Measurements from ENCODE around the gene SORCS2.

SORCS2 gene

DNA sequence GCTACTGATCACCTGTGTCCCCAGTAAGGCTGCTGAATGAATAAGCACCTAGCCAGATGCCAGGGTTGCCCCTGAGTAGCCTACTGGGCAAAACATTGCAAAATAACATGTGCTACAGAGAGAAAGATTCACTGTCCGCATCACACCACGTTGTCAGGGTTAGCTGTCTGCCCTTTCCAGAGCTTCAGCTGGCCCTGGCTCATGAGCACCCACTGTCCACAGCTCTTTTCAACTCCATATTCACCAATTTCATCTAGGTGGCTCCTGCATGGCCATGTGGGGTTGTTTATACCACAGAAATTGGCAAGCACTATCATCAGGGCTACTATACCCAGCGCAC, 470.1 kb downstream of the SORCS2 start:
- DNase-seq, result no peak

DNA sequence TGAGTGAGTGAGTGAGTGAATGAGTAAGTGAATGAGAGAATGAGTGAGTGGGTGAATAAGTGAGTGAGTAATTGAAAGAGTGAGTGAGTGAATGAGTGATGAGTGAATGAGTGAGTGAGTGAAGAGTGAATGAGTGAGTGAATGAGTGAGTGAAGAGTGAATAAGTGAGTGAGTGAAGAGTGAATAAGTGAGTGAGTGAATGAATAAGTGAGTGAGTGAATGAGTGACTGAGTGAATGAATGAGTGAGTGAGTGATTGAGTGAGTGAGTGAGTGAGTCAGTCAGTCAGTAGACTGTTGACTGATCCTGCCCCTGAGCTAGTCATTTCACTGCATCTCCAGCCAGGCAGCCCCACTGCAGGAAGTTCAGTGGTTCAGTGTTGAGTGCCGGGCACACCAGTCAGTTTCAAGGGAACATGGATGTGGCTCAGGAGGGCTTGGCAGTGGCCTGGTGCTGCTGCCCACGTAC, 470.8 kb downstream of the SORCS2 start:
- no peak for DNase-seq

DNA sequence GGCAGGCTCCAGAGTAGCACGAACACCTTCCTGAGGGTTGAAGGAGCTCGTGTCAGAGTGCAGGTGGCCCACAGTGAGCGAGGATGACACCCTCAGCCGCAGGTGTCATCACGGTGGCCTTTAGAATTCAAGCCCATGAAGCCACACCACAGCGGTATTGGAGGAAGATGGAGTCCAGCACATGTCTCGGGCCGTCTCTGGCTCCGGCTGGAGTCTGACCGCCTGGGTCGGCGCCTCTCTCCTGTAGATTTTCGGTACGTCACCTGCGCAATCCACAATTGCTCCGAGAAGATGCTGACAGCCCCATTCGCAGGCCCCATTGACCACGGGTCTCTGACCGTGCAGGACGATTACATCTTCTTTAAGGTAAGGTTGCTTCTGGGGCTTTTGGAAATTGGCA, 471.8 kb downstream of the SORCS2 start:
- no peak for DNase-seq

DNA sequence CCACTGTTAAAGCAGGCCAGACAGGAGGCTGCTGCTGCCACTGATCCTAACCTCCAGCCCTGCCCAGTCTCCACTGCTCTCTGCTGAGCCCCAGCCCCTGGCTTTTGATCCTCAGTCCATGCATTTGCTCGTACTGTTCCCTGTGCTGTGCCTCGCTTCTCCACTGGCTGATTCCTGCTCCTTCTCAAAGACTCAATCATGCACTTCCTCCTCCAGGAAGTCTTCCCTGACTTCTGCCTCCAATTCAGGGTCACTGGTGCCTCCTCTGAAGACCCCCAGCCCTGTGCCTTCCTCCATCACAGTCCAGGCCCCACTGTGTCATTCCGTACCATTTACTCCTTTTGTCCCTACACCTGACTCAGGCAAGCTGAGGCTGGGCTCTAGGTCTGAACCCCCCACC, 473.0 kb downstream of the SORCS2 start:
- DNase-seq, result no peak

DNA sequence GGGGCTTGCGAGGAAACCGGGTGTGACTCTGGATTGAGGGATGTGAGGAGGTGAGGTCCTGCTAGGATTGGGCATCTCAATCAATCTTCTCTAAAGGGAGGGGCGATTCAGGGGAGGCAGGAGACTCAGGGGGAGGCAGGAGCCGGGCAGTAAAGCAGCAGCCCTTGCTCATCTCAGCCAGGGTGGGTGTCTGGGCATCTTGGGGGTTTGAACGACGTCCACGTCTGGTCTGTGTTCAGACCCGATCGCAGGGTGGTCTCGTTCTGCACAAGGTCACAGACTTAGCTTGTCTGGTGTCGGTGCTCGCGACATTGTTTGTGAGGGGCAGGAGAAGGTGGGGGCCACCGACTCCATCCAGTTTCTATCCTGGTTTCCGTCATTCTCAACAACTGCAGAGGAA, 473.7 kb downstream of the SORCS2 start:
- DNase-seq, result no peak

DNA sequence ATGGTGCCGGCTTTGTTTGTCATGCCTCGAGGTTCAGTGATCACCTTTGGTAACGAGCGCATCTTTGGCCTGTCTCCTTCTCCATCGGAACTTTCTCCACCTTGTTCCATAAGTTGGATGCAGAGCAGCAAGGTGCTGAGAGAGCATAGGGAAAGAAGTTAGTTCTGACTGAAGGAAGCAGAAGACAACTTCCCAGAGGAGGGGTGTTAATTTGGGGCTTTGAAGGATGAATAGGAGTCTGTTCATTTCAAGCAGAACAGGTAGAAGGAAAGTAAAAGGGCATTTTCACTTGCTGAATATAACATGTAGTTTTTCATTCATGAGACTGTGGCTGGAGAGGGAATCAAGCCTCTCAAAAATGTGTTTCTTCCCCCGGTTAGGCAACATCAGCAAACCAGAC, 474.4 kb downstream of the SORCS2 start:
- DNase-seq, result no peak

DNA sequence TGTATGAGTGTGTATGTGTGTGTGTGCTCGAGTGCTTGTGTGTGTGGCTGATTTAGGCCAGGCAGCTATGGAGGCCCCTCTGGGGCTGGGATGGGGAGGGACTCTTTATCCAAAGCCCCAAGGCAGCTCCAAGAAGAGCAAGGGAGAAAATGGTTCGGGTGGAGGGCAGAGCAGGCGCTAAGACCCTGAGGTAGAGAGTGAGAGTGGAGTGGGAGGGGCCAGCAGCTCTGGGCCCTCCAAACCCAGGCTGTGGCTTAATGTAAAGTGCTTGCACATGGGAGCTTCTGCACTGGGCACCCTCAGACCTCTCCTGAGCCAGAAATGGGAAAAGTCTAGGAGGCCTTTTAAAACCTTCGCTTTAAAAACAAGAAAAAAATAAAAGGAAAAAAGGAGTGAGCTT, 475.9 kb downstream of the SORCS2 start:
- no peak for DNase-seq

DNA sequence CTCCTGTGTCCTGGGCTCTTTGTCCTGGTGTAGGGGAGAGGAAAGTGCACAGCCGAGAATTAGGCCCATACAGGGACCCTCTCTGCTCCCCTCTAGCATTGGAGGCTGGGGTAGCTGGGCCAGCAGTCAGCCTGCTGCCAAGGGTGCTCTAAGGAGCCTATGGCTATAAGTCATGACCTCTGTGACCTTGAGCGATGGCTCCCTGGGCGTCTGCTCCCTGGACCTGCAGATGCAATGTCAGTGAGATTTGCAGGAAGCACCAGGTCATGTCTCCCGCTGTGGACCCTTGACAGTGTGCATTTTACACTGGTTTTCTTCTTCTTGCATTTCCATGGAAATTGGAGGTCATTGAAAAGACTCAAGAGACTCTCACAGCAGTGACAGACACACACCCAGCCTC, 476.5 kb downstream of the SORCS2 start:
- no peak for DNase-seq

DNA sequence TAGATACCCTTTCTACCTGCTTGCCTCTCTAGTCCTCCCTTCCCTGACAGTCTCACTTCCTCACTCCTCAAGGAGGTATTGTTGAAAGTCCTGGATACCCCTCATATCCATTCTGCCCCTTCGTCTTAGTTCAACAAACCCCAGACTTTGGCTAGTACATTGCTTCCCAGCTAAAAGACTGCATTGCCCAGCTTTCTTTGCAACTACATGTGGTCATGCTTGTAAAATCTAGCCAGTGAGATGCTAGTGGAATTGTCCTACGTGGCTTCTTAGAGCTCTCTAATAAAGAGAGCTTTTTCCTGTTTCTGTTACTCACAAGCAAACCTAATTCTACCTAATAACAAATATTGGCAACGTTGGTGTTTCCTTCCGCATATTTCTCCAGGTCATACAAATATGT, 480.3 kb downstream of the SORCS2 start:
- no peak for DNase-seq

DNA sequence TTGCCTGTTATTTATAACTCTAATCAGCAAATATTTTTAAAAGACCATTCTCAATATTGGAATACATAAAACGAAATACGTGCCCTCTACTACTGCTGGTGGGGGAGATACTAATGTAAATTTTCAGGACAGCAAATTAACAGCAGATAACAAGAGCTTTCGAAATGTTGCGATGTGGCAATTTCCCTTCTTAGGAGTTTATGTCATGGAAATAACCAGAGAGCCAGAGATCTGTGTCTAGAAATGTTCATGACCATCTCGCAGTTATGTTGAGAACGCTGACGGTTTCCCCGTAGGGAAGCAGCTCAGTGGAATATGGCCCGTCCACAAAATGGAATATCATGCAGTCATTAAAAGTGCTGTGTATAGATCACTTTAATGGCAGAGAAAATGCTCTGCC, 480.8 kb downstream of the SORCS2 start:
- no peak for DNase-seq

DNA sequence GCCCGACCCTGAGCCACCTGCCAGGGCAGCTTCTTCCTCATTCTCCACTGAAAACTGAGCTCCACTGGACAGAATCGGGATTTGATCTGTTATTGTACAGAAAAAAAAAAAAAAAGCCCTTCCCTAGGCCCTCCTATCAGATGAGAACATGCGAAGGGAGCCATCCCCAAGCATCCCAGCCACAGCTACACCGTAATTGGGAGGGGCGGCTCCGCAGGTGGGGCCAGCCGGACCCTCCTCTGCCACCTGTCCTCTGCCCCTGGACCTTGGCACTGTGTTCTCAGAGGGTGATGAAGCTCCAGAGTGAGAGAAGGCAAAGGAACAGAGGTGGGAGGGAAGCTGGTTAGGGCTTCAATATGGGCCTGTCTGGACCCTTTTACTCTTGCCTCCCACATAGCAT, 482.4 kb downstream of the SORCS2 start:
- no peak for DNase-seq

DNA sequence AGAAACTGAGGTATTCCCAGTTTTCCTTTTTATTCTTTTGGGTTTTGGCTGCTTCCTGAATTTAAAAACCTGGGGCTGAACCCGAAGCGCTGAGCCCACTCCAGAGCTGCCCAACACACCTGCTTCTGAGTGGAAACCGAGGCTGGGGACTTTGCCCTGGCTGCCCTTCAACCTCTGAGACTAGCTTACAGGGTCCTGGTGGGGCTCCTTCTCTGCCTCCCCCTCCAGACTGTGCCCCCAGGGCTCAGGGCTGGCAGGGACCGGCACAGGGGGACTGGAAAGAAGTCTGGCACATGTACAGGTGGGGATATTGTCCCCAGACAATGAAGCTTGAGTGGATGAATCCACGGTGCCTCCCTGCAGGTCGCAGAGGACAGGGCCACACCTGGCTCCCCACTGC, 482.8 kb downstream of the SORCS2 start:
- DNase-seq, result no peak

DNA sequence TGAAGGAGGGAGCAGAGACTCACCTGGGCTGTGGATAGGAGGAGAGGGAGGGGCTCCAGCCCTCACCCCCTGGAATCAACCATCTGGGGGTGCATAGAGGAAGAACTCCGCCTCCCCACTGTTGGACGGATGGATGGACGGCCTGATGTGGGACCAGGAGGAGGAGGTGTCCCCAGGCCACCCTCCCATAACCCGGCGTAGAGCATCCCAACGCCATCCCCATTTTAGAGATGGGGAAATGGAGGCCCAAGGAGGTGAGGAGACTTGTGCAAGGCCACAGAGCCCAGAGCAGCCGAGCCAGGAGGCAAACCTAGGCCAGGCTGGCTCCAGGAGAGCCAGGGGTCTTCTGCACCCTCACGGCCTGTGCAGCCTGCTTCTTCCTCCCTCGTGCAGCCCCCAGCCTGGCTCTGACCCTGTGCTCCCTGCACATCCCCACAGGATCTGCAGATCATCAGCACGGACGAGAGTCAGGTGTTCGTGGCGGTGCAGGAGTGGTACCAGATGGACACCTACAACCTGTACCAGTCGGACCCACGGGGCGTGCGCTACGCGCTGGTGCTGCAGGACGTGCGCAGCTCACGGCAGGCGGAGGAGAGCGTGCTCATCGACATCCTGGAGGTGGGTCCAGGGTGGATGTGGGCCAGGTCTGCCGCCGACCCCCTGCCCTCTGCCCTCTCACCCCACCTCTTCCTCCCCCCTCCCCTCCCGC, 483.4 kb downstream of the SORCS2 start:
- DNase-seq, result no peak

DNA sequence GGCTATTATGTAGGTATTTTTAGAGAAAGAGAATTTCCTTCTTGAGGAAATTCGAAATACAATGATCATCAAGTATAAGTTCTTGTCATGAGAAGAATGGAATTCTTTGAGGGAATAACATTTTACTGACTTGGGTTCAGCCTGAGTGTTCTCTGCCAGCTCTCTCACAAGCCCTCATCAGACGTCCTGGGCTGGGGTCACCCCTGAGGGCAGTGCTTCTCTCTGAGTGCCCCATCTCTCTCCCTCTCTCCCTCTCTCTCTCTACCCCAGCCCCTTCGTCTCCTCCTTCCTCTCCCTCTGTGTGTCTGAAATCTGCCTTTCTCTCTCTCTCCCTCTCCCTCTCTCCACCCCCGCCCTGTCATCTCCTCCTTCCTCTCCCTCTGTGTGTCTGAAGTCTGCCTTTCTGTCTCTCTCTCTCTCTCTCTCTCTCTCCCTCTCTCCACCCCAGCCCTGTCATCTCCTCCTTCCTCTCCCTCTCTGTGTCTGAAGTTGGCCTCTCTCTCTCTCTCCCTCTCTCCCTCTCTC, 484.1 kb downstream of the SORCS2 start:
- DNase-seq, result no peak

DNA sequence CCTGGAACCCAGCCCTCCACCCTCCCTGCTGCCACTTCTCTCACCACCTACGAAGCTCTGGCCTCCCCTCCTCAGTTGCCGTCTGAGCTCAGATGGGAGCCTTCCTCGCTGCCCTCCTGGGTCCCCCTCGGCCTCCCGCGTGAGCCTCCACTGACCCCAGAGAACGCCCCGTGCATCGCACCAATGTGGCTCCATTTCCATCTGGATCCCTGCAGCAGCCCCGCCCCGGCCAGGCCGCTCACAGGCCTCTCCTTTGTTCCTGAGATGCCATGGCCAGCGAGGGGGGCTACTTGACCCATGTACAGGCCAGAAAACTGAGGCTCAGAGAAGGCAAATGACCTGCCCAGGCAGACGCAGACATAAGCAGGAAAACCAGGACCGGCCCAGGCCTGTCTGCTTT, 484.7 kb downstream of the SORCS2 start:
- no peak for DNase-seq

DNA sequence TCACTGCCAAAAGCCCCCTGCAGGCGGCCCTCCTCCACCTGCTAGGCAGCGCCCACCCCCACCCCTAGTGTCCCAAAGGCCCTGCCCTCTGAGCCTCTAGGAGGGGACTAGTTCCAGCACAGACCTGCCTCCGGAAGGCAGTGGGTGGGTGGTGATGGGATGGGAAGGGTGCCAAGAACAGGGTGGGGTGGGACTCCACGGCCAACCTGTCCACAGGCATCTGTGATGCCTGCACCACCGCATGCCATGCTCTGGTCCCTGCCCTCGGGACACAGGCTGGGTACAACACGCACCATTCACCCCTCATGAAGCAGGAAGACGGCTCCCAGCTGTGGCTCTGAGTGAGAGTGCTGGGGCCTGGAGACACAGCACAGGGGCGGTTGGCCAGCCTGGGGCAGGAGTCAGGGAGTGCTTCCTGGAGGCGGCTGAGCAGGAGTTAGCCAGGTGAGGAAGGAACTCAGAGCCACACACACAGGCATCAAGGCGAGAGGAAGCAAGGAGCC, 485.5 kb downstream of the SORCS2 start:
- no peak for DNase-seq

DNA sequence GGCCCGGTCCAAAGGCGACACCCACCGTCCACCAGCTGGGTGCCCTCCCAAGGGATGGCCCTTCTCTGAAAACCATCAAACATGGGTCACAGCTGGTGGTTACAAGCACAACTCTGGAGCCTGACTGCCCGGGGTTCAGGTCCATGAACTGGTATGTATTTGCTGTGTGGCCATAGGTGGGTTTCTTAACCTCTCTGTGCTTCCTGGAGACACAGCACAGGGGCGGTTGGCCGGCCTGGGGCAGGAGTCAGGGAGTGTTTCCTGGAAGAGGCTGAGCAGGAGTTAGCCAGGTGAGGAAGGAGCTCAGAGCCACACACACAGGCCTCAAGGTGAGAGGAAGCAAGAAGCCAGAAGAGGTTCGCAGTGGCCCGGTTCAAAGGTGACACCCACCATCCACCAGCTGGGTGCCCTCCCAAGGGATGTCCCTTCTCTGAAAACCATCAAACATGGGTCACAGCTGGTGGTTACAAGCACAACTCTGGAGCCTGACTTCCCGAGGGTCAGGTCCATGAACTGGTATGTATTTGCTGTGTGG, 486.0 kb downstream of the SORCS2 start:
- DNase-seq, result no peak

DNA sequence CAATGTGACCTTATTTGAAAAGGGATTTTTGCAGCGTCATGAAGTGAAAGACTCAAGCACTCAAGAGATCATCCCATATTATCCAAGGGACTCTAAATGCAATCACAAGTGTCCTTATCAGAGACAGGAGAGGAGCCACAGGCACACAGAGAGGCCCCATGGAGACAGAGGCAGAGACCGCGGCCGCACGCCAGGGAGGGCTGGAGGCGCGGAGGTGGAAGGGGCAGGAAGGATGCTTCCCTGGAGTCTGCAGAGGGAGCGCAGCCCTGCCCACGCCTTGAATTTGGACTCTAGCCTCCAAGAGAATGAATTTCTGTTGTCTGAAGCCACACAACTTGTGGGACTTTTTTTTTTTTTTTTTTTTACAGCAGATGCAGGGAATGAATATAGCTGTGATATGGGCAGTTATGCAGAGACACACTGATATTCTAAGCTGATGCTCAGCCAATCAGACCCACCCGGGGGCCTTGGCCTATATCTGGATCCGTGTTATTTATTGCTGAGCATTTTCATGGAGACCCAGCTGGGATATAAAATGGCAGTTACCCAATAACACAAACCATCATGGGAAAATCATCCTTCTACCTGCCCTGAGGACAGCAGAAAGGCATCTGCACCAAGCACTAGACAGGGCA, 487.2 kb downstream of the SORCS2 start:
- no peak for DNase-seq

DNA sequence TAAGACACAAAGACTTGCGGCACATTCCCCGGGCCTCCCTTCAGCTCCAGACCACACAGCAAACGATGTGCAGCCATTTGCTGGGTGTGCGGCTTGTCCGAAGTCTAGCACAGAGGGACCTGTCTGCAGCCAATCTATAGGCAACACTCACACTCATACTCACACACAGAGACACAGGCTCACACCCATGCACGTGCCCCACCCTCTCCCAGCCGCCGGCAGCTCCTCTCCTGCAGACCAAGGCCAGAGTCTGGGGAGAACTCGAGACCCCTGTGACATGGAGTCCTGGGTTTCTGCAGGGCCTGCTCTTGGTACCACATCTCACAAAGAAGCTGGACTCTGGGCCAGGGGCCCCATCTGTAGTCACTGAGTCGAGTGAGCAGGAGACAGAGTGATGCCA, 487.8 kb downstream of the SORCS2 start:
- no peak for DNase-seq

DNA sequence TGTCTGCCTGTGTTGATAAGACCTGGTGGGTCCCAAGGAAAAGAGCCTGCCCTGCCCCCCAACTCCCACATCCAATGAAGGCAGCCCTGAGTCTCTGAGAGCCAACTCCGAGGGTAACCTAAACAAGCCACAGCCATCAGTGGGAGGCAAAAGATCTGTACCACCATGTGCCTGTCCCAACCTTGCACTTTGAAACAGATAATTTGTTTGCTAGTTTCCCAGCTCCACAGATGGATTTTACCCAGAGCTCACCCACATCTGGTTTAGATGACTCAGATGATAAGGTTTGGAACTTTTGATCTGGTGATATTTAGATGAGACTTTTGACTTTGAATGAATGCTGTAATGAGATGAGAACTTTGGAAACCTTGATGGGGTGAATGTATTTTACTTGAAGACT, 488.4 kb downstream of the SORCS2 start:
- DNase-seq, result no peak

DNA sequence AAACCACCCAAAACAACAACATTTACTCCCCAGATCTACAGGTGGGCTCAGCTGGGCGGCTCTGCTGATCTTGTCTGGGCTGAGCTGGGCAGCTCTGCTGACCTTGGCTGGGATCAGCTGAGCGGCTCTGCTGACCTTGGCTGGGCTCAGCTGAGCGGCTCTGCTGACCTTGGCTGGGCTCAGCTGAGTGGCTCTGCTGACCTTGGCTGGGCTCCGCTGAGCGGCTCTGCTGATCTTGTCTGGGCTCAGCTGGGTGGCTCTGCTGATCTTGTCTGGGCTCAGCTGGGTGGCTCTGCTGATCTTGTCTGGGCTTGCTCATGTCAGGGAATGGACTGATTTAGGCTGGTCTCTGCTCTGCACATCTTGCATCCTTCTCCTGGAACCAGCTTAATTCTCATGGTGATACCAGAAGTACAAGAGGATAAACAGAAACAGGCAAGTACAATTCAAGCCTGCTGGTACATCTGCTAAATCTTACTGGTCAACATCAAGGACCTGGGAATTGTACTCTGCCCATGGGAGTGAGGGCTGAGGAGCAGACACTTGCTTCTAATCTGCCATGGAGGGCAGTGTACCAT, 490.9 kb downstream of the SORCS2 start:
- no peak for DNase-seq

DNA sequence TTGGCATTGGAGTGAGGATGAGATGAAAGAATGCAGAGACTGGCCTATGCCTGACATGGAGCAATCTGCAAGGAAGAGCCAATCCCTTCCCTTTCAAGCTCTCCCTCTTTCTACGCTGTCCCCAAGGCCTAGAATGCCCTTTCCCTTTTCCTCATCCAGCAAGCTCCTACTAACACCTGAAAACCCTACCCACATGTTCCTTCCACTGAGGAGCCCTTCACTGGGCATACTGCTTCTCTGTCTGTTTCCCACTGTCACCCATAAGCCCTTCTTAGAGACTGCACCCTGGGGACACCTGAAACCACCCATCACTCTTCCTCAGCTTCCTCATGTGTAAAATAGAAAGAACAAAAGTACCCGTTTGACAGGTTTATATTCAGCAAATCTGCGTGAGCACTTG, 492.0 kb downstream of the SORCS2 start:
- DNase-seq, result no peak

DNA sequence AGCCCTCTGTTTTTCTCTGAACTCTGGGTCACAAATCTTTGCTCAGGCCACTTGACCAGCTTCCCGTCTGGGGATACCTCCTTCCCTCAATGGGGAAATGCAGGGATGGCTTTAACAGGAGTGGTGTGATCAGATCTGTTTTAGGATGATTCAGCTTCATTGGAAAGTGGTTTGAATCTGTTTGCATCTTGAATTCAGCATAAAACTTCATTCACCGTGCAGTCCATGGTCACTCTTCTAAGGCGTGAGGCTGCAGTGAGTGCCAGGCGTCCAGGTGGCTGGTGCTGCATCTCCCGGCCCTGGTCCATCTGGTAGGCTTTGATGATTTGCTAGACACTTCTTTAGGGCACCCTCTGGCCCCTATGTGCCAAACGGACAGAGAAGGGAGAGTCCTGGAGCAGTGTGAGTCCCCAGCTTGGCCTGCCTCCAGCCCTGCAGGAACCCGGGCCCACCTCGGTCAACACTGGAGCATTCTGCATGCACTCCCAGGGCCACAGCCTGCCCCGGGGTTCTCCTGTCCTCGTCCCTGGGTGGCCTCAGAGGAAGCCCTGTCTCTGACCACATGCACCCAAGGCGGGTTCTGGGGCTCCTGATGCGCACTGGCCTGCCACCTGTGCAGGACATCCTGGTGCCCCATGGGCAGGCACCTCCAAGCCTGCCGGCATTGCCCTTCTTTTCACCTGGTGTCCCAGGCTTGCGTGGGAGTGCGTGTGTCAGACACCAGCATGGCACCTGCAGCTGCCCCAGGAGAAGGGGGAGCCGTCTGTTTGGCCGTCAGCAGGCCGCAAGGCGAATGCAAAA, 493.9 kb downstream of the SORCS2 start:
- DNase-seq, result no peak
